IMR-90 (cell line): ENCODE data around the gene CNNM2. TPM values are rescaled to one million over a fixed set of nuclear protein-coding genes. Genes with fewer than 3 reads are reported as not detected.

Source experiments
- ATAC-seq: fragments of 200-7000 bp; cut with Tn5 transposase; 2 replicates; pipeline ENCODE4 v1.9.1; 2020; ENCODE audit warnings: low read depth, mild to moderate bottlenecking, moderate library complexity
- BruUV-seq: library from RNA; stranded (reverse); fragments of 400-500 nt; replicated peaks from 2 replicates; lab custom pipeline; 2021; lab: Mats Ljungman, UMichigan
- CTCF ChIA-PET: fragments of 300-600 bp; formaldehyde crosslinking; extraction: SDS; loops from one replicate; lab custom pipeline; 2021; ENCODE audit warnings: antibody characterized with exemption; lab: Yijun Ruan, JAX
- POLR2A ChIA-PET: fragments of 300-600 bp; sonication (Branson Sonifier 250); formaldehyde crosslinking; loops from one replicate; lab custom pipeline; 2022; ENCODE audit warnings: antibody characterized with exemption; ENCODE audit not compliant: unreplicated experiment; lab: Charles Lee
- DNase-seq: peaks from one replicate; pipeline ENCODE4 v3.0.0; 2013
- H2AFZ ChIP-seq: replicated peaks from 2 replicates; pipeline ENCODE3; 2013; ENCODE audit warnings: low read length, mild to moderate bottlenecking; ENCODE audit not compliant: poor library complexity
- H2AK5ac ChIP-seq: 2 replicates; pipeline ENCODE4 v1.6.1; 2013; ENCODE audit warnings: low read depth, low read length, inconsistent platforms
- H2AK9ac ChIP-seq: replicated peaks from 2 replicates; pipeline ENCODE3; 2013; ENCODE audit warnings: mild to moderate bottlenecking, low read depth, low read length, moderate library complexity; ENCODE audit not compliant: poor library complexity
- H2BK120ac ChIP-seq: 2 replicates; pipeline ENCODE4 v1.6.1; 2013; ENCODE audit warnings: low read depth, low read length, inconsistent platforms
- H2BK15ac ChIP-seq: 3 replicates; pipeline ENCODE4 v1.6.1; 2013; ENCODE audit warnings: low read depth, low read length, inconsistent platforms
- H2BK20ac ChIP-seq: 2 replicates; pipeline ENCODE4 v1.6.1; 2013; ENCODE audit warnings: low read depth, mild to moderate bottlenecking, inconsistent platforms, low read length, moderate library complexity
- H2BK5ac ChIP-seq: 2 replicates; pipeline ENCODE4 v1.6.1; 2013; ENCODE audit warnings: mild to moderate bottlenecking, low read depth, low read length, inconsistent platforms; ENCODE audit not compliant: poor library complexity, severe bottlenecking
- H3K14ac ChIP-seq: replicated peaks from 2 replicates; pipeline ENCODE4 v1.6.1; 2013; ENCODE audit warnings: low read depth, low read length, inconsistent platforms
- H3K18ac ChIP-seq: 2 replicates; pipeline ENCODE4 v1.6.1; 2013; ENCODE audit warnings: low read depth, low read length, control low read depth
- H3K23ac ChIP-seq: 2 replicates; pipeline ENCODE4 v1.6.1; 2013; ENCODE audit warnings: low read depth, low read length, inconsistent platforms
- H3K27ac ChIP-seq: 2 replicates; pipeline ENCODE4 v1.5.1; 2013; ENCODE audit warnings: mild to moderate bottlenecking, control low read depth, low read length; ENCODE audit not compliant: insufficient read depth
- H3K27me3 ChIP-seq: 2 replicates; pipeline ENCODE4 v1.6.1; 2013; ENCODE audit warnings: low read length; ENCODE audit not compliant: control insufficient read depth, insufficient read depth
- H3K36me3 ChIP-seq: 2 replicates; pipeline ENCODE4 v1.6.1; 2013; ENCODE audit warnings: low read length, mixed read lengths; ENCODE audit not compliant: control insufficient read depth, insufficient read depth
- H3K4ac ChIP-seq: 2 replicates; pipeline ENCODE4 v1.6.1; 2013; ENCODE audit warnings: low read depth, low read length, inconsistent platforms
- H3K4me1 ChIP-seq: 2 replicates; pipeline ENCODE4 v1.6.1; 2013; ENCODE audit warnings: low read length, mixed read lengths; ENCODE audit not compliant: control insufficient read depth, insufficient read depth
- H3K4me2 ChIP-seq: 2 replicates; pipeline ENCODE4 v1.6.1; 2013; ENCODE audit warnings: low read depth, mild to moderate bottlenecking, control low read depth, low read length, moderate library complexity
- H3K4me3 ChIP-seq: 2 replicates; pipeline ENCODE4 v1.5.1; 2013; ENCODE audit warnings: low read depth, mild to moderate bottlenecking, control low read depth, low read length, moderate library complexity; ENCODE audit not compliant: insufficient read depth
- H3K56ac ChIP-seq: 2 replicates; pipeline ENCODE4 v1.6.1; 2013; ENCODE audit warnings: low read length, inconsistent platforms; ENCODE audit not compliant: insufficient read depth; ENCODE audit errors: extremely low read depth
- H3K79me1 ChIP-seq, 2 experiments: 2 replicates each; pipeline ENCODE4 v1.6.1; 2013; ENCODE audit warnings: low read length in 2 of 2, inconsistent platforms in 1 of 2, low read depth in 1 of 2
- H3K9ac ChIP-seq: 2 replicates; pipeline ENCODE4 v1.6.1; 2013; ENCODE audit warnings: low read depth, low read length, control low read depth
- H3K9me1 ChIP-seq: 2 replicates; pipeline ENCODE4 v1.6.1; 2013; ENCODE audit warnings: low read length, inconsistent platforms; ENCODE audit not compliant: insufficient read depth
- H3K9me3 ChIP-seq: 2 replicates; pipeline ENCODE4 v1.6.1; 2013; ENCODE audit warnings: low read length; ENCODE audit not compliant: control insufficient read depth, insufficient read depth
- H4K20me1 ChIP-seq: 2 replicates; pipeline ENCODE4 v1.6.1; 2013; ENCODE audit warnings: low read length, inconsistent platforms; ENCODE audit not compliant: insufficient read depth
- H4K5ac ChIP-seq: 2 replicates; pipeline ENCODE4 v1.6.1; 2013; ENCODE audit warnings: mild to moderate bottlenecking, low read depth, low read length, control low read depth
- H4K8ac ChIP-seq, 2 experiments: 2 replicates each; pipeline ENCODE4 v1.6.1; 2013; ENCODE audit warnings: low read depth in 2 of 2, low read length in 2 of 2, control low read depth in 1 of 2, inconsistent platforms in 1 of 2
- H4K91ac ChIP-seq: 2 replicates; pipeline ENCODE4 v1.6.1; 2013; ENCODE audit warnings: low read depth, low read length, inconsistent platforms; ENCODE audit not compliant: insufficient read depth
- NFE2L2 ChIP-seq: fragments of 150-350 bp; IDR thresholded peaks from 2 replicates; pipeline ENCODE4 v1.6.1; 2016; ENCODE audit warnings: low read depth, mild to moderate bottlenecking, low read length
- WGBS, 2 experiments: methylation state at CpG; one replicate each; pipeline versions ENCODE4 v1.1.5 to v1.1.7; 2013; ENCODE audit warnings: missing lambda C conversion rate in 2 of 2; ENCODE audit not compliant: insufficient read length in 1 of 2; ENCODE audit errors: extremely low coverage in 2 of 2; 5-methylcytosine and 5-hydroxymethylcytosine counted together
- dilution Hi-C: fragments of 300-500 bp; cut with HindIII; formaldehyde crosslinking; loops from one replicate; pipeline ENCODE4 v1.14.3; 2018; ENCODE audit warnings: low sequenced_read_pairs; ENCODE audit not compliant: unreplicated experiment
- in situ Hi-C: fragments of 300-500 bp; cut with MboI; formaldehyde crosslinking; loops from 3 replicates; pipeline ENCODE4 v1.14.3; 2019; ENCODE audit warnings: low sequenced_read_pairs, inconsistent platforms, mixed read lengths
- intact Hi-C: fragments of 100-400 bp; cut with micrococcal nuclease; formaldehyde crosslinking; loops from 2 replicates; pipeline ENCODE4 v1.10.0; 2022
- polyA plus RNA-seq, 3 experiments: library from polyadenylated mRNA; depleted of rRNA; stranded (reverse); fragments of >200 nt; gene quantifications; 2 replicates each; pipeline ENCODE4 v1.2.3, GENCODE V29; 2012; ENCODE audit warnings: low replicate concordance in 1 of 3
- total RNA-seq: library from RNA; depleted of rRNA; stranded (reverse); fragments of >200 nt; gene quantifications from 2 replicates; pipeline ENCODE4 v1.2.3, GENCODE V29; 2012

Gene CNNM2
- total and polyA plus RNA-seq, 2 of the 4 experiments (the other 2 are of a cell fraction), result 4.7 to 5.6 TPM

GRCh38 chr10:103105462-103105861, 187.4 kb downstream of the CNNM2 start:
- Histone ChIP-seq H3K4me1 (no peaks in the 10 kb centered on the region), H4K5ac (no peak overlapping the region), H3K36me3 (peaks cover 15% of the 10 kb centered on the region), H2BK15ac (no peak overlapping the region), H3K14ac (no peak overlapping the region), H3K18ac (no peak overlapping the region), H2BK120ac (no peak overlapping the region), H3K79me1 (peaks cover 3 to 40% of the 10 kb centered on the region in 2 experiments; a peak in 3 of 4 replicates), H2AK9ac (no peak overlapping the region), H4K8ac (no peak overlapping the region), H4K20me1 (no peaks in the 10 kb centered on the region), H3K9me1 (no peaks in the 10 kb centered on the region; the same call in 1 of the 2 replicates), H3K9me3 (no peaks in the 10 kb centered on the region), H3K27me3 (no peaks in the 10 kb centered on the region), H3K27ac (no peak overlapping the region), H2AFZ (no peak overlapping the region), H3K56ac (no peak overlapping the region), H3K23ac (no peak overlapping the region), H3K9ac (no peak overlapping the region), H2AK5ac (no peak overlapping the region), H3K4ac (no peak overlapping the region), H3K4me3 (no peak overlapping the region), H2BK5ac (no peak overlapping the region), H4K91ac (no peak overlapping the region), H3K4me2 (no peak overlapping the region), H2BK20ac (no peak overlapping the region)
- ChIA-PET CTCF (no interaction called here), POLR2A (no interaction called here)
- intact Hi-C loops, result no loop called here
- no peak for DNase-seq
- BruUV-seq, result no TSS peak
- in situ Hi-C loops, result no loop called here
- WGBS, 2 experiments, result no CpG with 5 or more reads among the region's 1 CpG
- no peak for TF ChIP-seq NFE2L2
- ATAC-seq, result no peak
- dilution Hi-C loops, result no loop called here
